Sigmoid colon (tissue), 7 donors: ENCODE data around the gene TIMP2. TPM values are rescaled to one million over a fixed set of nuclear protein-coding genes. Genes with fewer than 3 reads are reported as not detected.

Source experiments
- DNase-seq: peaks from one replicate; pipeline ENCODE4 v3.0.0-alpha.2; 2019
- H3K27ac ChIP-seq, 4 donors: fragments of 200-600 bp; sonication (generic); one replicate each; pipeline ENCODE4 v1.5.1; 2016 to 2019; ENCODE audit warnings: mild to moderate bottlenecking in 1 of 4
- H3K27me3 ChIP-seq, 3 donors: fragments of 200-600 bp; sonication (generic); one replicate each; pipeline ENCODE4 v1.5.1; 2019; ENCODE audit warnings: mild to moderate bottlenecking in 1 of 3
- H3K36me3 ChIP-seq, 4 donors: fragments of 200-600 bp; sonication (generic); one replicate each; pipeline ENCODE4 v1.5.1; 2016 to 2019
- H3K4me1 ChIP-seq, 4 donors: fragments of 200-600 bp; sonication (generic); one replicate each; pipeline ENCODE4 v1.5.1; 2017 to 2019
- H3K4me3 ChIP-seq, 4 donors: fragments of 200-600 bp; sonication (generic); one replicate each; pipeline ENCODE4 v1.5.1; 2017 to 2019; ENCODE audit warnings: mild to moderate bottlenecking in 2 of 4, moderate library complexity in 1 of 4
- H3K9me3 ChIP-seq, 4 donors: fragments of 200-600 bp in 3 of 4; sonication (generic) in 3 of 4; one replicate each; pipeline versions ENCODE4 v1.5.1 to v1.6.1; 2013 to 2019
- EP300 ChIP-seq, 4 donors: sonication (generic); formaldehyde crosslinking; IDR thresholded peaks; one replicate each; pipeline ENCODE4 v1.6.1; 2017; ENCODE audit warnings: antibody characterized with exemption in 4 of 4
- POLR2A ChIP-seq, 2 donors: fragments of 450-650 bp; IDR thresholded peaks; one replicate each; pipeline ENCODE4 v1.6.1; 2016; ENCODE audit warnings: antibody characterized with exemption in 2 of 2, mild to moderate bottlenecking in 2 of 2, moderate library complexity in 2 of 2
- POLR2AphosphoS5 ChIP-seq, 4 donors: sonication (generic); formaldehyde crosslinking; IDR thresholded peaks; one replicate each; pipeline ENCODE4 v1.6.1; 2017; ENCODE audit warnings: antibody characterized with exemption in 4 of 4
- WGBS, 2 donors: extraction: QIAGEN DNeasy Blood & Tissue Kit; methylation state at CpG; one replicate each; pipeline ENCODE4 v1.1.7; 2013; 5-methylcytosine and 5-hydroxymethylcytosine counted together
- intact Hi-C: fragments of 100-400 bp; cut with DNase I; formaldehyde crosslinking; loops from one replicate; pipeline ENCODE4 v1.15.1; 2023
- polyA plus RNA-seq, 3 donors: library from polyadenylated mRNA; stranded (reverse); fragments of 200-250 nt; gene quantifications; one replicate each; pipeline ENCODE4 v1.2.3, GENCODE V29; 2013
- total RNA-seq, 4 donors: library from RNA; depleted of rRNA; stranded (reverse); fragments of >200 nt; gene quantifications; one replicate each; pipeline ENCODE4 v1.1.0, GENCODE V29; 2016
- TF ChIP-seq, protein P1 (sequence below), 4 experiments: fragments of 450-650 bp in 3 of 4; fragments of 200-600 bp in 1 of 4; IDR thresholded peaks; one replicate each; pipeline ENCODE4 v1.5.1; 2016 to 2019; ENCODE audit warnings: antibody characterized with exemption in 4 of 4, mild to moderate bottlenecking in 3 of 4, moderate library complexity in 2 of 4
- donor health status: healthy with polysubstance abuse.
- donor health status: Bipolar disorder and iron deficiency.
- donor health status: healthy.

The TIMP2 gene
- total and polyA plus RNA-seq, 7 donors, result 16.4 to 227 (median 142) TPM

DNA sequence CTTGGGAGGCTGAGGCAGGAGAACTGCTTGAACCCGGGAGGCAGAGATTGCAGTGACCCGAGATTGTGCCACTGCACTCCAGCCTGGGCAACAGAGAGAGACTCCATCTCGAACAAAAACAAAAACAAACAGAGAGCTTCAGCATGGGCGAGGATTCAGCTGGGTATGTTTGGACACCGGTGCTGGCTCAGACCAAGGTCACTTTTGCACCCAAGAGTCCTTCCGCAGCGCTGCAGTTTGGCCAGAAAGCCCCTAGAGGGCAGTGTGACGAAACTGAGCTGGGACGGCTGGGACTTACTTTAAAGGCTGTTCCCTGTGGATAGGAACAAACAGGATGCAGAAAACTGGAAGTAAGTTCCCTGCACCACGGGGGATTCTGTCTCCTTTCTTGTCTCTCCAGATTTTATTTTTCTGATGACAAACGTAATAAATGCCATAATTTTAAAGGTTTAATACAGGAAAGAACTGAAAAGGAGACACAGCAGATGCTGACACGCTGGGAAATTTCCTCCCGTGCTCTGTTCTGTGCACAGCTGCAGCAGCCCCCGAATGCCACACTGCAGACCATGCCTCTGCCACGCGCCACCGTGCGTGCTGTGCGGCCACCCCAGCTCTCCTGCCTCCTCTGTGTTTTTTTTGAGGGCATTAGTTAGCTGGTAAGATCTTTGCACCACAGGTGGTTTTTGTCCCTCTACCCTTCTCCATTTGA is 59.4 kb downstream of the TIMP2 start:
- intact Hi-C loops, result loop anchor here (1.0 to 5.0 kb wide), 2 partner anchors 56 to 105 kb away; no protein-coding TSS in a partner anchor
- 27 to 32% methylated on average over 19 of the region's 19 CpGs for WGBS, 2 donors
- peak; percentile 91 for DNase-seq
- no peaks in the 10 kb centered on the region for H3K27me3 ChIP-seq
- no peak overlapping the region for H3K4me3 ChIP-seq
- H3K36me3 ChIP-seq, result peaks cover 12 to 49% (median 26%) of the 10 kb centered on the region in 4 donors
- H3K27ac ChIP-seq, result peak overlapping the region; percentile 44 to 75 (median 51)
- H3K9me3 ChIP-seq, result no peaks in the 10 kb centered on the region
- peaks cover 0 to 50% (median 35%) of the 10 kb centered on the region in 4 donors for H3K4me1 ChIP-seq
- TF ChIP-seq, protein P1, sequence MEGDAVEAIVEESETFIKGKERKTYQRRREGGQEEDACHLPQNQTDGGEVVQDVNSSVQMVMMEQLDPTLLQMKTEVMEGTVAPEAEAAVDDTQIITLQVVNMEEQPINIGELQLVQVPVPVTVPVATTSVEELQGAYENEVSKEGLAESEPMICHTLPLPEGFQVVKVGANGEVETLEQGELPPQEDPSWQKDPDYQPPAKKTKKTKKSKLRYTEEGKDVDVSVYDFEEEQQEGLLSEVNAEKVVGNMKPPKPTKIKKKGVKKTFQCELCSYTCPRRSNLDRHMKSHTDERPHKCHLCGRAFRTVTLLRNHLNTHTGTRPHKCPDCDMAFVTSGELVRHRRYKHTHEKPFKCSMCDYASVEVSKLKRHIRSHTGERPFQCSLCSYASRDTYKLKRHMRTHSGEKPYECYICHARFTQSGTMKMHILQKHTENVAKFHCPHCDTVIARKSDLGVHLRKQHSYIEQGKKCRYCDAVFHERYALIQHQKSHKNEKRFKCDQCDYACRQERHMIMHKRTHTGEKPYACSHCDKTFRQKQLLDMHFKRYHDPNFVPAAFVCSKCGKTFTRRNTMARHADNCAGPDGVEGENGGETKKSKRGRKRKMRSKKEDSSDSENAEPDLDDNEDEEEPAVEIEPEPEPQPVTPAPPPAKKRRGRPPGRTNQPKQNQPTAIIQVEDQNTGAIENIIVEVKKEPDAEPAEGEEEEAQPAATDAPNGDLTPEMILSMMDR (IDR thresholded peaks at IDR 0.05), result peak; percentile 82 to 91 (median 88)
- TF ChIP-seq POLR2AphosphoS5 (IDR thresholded peaks at IDR 0.05), result peak in 2 of 4 donors; percentile 28 to 47
- TF ChIP-seq EP300 (IDR thresholded peaks at IDR 0.05), result no peak
- TF ChIP-seq POLR2A (IDR thresholded peaks at IDR 0.05), result no peak

DNA sequence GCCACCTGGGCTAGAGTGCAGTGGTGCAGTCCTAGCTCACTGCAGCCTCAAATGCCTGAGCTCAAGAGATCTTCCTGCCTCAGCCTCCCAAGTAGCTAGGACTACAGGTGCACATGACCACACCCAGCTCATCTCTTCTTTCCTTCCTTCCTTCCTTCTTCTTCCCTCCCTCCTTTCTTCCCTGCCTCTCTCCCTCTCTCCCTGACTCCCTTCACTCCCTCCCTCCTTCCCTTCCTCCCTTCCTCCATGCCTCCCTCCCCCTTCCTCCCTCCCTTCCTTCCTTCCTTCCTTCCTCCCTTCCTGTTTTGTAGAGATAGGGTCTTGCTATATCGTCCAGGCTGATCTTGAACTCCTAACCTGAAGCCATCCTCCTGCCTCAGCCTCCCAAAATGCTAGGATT is 61.1 kb downstream of the TIMP2 start:
- intact Hi-C loops, result no loop called here
- peaks cover 0 to 50% (median 35%) of the 10 kb centered on the region in 4 donors for H3K4me1 ChIP-seq
- peak overlapping the region in 3 of 4 donors; percentile 14 to 84 (median 82) for H3K27ac ChIP-seq
- 71 to 80% methylated on average over 1 of the region's 1 CpG for WGBS, 2 donors
- no peak for DNase-seq
- no peak overlapping the region for H3K4me3 ChIP-seq
- no peaks in the 10 kb centered on the region for H3K27me3 ChIP-seq
- H3K9me3 ChIP-seq, result no peaks in the 10 kb centered on the region
- H3K36me3 ChIP-seq, result peaks cover 7 to 41% (median 12%) of the 10 kb centered on the region in 4 donors
- TF ChIP-seq POLR2AphosphoS5 (IDR thresholded peaks at IDR 0.05) (no peak), POLR2A (IDR thresholded peaks at IDR 0.05) (no peak)
- TF ChIP-seq, protein P1 (IDR thresholded peaks at IDR 0.05), result no peak

DNA sequence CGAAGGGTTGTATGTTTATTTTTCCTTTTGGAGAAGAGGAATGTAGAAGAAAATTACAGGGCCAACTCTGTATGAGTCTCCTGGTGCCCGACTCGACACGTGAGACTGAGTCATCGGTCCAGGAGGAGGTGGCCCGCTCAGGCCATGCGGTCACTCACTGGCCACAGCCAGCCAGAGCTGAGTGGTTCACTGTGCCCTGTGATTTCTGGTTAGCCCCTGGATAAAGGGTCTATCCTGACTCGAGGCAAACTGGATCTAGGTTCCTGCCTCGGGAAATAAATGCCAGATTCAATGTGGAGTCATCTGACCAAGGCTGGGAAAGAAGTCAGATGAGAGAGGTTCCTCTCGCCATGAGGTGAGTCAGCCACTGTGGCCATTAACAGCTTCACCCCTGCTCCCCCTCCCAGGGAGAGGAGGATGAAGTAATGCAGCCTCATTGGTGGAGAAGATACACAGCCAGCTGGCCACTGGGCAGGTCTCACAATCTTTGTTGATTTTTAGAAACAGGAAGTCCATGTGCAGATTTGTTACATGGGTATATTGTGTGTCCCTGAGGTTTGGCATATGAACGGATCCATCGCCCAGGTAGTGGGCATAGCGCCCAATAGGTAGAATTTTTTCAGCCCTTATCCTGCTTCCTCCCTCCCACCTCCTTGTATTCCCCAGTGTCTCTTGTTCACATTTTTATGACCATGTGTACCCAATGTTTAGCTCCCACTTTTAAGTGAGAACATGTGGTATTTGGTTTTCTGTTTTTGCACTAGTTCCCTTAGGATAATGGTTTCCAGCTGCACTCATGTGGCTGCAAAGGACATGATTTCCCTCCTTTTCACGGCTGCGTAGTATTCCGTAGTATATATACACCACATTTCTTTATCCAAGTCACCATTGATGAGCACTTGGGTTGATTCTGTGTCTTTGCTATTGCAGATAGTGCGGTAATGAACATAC is 62.8 kb downstream of the TIMP2 start:
- DNase-seq, result peak; percentile 96
- Histone ChIP-seq H3K9me3 (no peaks in the 10 kb centered on the region), H3K36me3 (peaks cover 0 to 40% (median 4%) of the 10 kb centered on the region in 4 donors), H3K27me3 (no peaks in the 10 kb centered on the region), H3K4me3 (no peak overlapping the region), H3K27ac (peak overlapping the region; percentile 70 to 84 (median 80)), H3K4me1 (peaks cover 0 to 38% (median 35%) of the 10 kb centered on the region in 4 donors)
- 66 to 70% methylated on average over 17 of the region's 17 CpGs for WGBS, 2 donors
- TF ChIP-seq POLR2A (IDR thresholded peaks at IDR 0.05) (no peak), EP300 (IDR thresholded peaks at IDR 0.05) (peak in 1 of 4 donors; percentile 74), POLR2AphosphoS5 (IDR thresholded peaks at IDR 0.05) (peak in 3 of 4 donors; percentile 49 to 78 (median 54))
- TF ChIP-seq, protein P1 (IDR thresholded peaks at IDR 0.05), result no peak
- intact Hi-C loops, result no loop called here

DNA sequence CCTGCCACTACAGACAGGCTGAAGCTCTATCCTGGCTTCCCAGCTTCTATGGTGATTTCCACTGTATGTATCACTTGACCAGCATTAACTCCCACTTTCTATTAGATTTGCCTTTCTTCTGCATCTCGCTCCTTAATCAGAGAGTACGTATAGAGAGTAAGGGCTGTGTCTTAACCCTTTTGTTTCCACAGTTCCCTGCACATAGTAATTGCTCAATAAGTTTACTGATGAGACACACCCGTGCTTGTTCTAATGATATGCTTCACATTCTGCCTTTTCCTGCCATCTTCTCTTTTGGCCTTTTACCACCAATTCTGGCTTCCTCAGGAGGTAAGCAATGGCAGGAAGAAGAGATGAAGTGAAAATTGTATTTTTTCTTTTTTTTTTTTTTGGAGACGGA is 64.0 kb downstream of the TIMP2 start:
- Histone ChIP-seq H3K36me3 (peaks cover 7 to 51% (median 15%) of the 10 kb centered on the region in 4 donors), H3K27me3 (no peaks in the 10 kb centered on the region), H3K4me3 (no peak overlapping the region), H3K9me3 (no peaks in the 10 kb centered on the region), H3K27ac (peak overlapping the region; percentile 70 to 84 (median 80)), H3K4me1 (peaks cover 0 to 27% (median 24%) of the 10 kb centered on the region in 4 donors)
- TF ChIP-seq EP300 (IDR thresholded peaks at IDR 0.05) (no peak), POLR2AphosphoS5 (IDR thresholded peaks at IDR 0.05) (no peak)
- DNase-seq, result no peak
- WGBS, 2 donors, result 90 to 93% methylated on average over 4 of the region's 4 CpGs
- intact Hi-C loops, result no loop called here
